ENCODE results near the gene ALDH9A1.

Gene ALDH9A1

DNA sequence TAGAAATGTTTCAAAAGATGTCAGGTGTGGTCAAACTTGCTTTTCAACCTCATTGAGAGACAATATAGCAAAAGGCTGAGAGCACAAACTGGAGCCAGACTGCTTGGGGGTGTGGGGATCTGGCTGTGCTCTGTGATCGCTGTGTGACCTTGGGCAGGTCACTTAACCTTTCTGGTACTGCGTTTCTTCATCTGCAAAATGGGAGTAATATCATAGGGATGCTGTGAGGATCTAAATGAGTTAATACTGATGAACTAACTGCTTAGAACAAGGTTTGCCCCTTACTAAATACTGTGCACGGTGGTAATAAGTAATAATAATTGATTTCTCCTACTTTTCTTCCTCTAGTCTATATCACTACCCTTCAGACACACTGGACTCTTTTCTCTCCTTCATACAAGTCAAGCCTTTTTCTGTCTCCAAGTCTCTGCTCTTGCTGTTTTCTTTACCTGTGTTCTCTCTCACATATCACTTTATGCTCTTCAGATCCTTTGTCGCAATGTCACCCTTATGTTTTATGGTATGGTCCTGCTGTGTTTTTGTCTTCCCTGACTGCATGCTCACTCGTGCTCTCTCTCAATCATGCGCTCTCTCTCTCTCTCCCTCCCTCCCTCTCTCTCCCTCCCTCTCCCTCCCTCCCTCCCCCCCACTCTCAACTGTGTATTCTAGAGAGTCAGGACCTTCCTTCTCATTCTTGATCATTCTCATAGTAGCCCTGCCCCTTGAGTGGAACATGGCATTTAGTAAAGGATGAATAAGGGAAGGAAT lies 64.0 kb downstream of the ALDH9A1 start:
- TF ChIP-seq YY1 (IDR thresholded peaks at IDR 0.05; ENCODE audit: low read depth) (no peak), TCF12 (IDR thresholded peaks at IDR 0.05; ENCODE audit: low read depth) (no peak), FOXM1 (IDR thresholded peaks at IDR 0.05; ENCODE audit: borderline replicate concordance, low read depth) (no peak), TEAD4 (IDR thresholded peaks at IDR 0.05) (no peak), TAF1 (IDR thresholded peaks at IDR 0.05; ENCODE audit: low read depth) (no peak)
- TF ChIP-seq, protein P1, sequence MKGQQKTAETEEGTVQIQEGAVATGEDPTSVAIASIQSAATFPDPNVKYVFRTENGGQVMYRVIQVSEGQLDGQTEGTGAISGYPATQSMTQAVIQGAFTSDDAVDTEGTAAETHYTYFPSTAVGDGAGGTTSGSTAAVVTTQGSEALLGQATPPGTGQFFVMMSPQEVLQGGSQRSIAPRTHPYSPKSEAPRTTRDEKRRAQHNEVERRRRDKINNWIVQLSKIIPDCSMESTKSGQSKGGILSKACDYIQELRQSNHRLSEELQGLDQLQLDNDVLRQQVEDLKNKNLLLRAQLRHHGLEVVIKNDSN (IDR thresholded peaks at IDR 0.05) = no peak

DNA sequence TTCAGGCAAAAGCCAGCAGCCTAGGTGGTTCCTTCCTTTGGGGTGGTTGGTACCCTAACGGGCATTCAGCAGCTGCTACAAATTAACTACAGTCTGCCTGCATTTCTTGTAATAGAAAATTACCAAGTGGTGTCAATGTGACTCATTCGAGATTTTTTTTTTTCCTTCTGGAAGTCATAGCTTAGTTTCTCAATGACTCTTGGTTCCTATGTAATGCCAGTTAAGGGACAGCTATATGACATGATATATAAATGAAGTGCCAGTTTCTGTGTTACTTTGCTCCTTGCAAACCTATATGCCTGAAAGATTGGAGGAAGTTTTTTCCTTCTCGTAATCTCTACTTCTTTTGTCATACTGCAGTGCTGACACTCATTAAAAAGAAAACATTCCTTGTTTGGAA lies 64.7 kb downstream of the ALDH9A1 start:
- TF ChIP-seq NFIC (IDR thresholded peaks at IDR 0.05) = no peak
- TF ChIP-seq ZBTB7A (IDR thresholded peaks at IDR 0.05; ENCODE audit: low read depth) = no peak
- TF ChIP-seq FOXM1 (IDR thresholded peaks at IDR 0.05; ENCODE audit: borderline replicate concordance, low read depth) = no peak

DNA sequence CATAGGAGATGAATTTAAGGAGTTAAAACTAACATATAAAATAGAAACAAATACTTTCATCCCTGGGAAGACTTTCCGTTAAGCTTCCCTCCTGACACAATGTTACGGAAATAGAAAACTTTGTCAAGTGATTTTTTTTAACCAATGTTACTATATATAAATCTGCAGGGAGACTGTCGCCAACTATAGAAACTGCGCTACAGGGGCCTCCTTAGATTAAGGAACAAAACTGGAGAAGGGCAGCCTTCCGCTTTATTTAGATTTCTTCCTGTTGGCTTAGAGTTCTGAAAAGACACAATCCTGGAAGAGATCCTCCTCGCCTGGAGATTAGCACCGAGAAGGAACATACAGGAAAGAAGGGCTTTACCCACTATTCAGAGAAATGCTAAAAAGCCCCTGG lies 65.9 kb downstream of the ALDH9A1 start:
- TF ChIP-seq NFIC (IDR thresholded peaks at IDR 0.05) = no peak
- TF ChIP-seq CEBPB (IDR thresholded peaks at IDR 0.05) = no peak
- no peak for TF ChIP-seq TEAD4 (IDR thresholded peaks at IDR 0.05)
- no peak for TF ChIP-seq YY1 (IDR thresholded peaks at IDR 0.05; ENCODE audit: low read depth)
- no peak for TF ChIP-seq ZBTB7A (IDR thresholded peaks at IDR 0.05; ENCODE audit: low read depth)
- no peak for TF ChIP-seq EP300 (IDR thresholded peaks at IDR 0.05; ENCODE audit: borderline replicate concordance)
- TF ChIP-seq, protein P2, sequence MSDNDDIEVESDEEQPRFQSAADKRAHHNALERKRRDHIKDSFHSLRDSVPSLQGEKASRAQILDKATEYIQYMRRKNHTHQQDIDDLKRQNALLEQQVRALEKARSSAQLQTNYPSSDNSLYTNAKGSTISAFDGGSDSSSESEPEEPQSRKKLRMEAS (IDR thresholded peaks at IDR 0.05) = no peak

DNA sequence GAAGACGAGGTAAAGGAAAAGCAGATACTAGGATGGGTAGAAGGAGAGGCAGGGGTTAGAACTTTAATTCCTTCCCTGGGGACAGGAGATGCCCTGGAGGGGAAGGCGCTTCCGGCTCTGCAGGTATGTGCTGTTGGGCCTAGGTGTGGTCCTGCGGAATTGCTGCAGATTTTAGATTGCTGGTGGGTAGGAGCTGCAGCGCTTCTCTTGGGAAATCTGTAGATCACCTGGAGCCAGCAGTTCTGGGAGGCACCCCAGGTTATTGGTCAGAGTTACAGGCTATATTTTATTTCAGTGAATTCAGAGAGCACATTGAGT lies 66.3 kb downstream of the ALDH9A1 start:
- TF ChIP-seq NFIC (IDR thresholded peaks at IDR 0.05) = no peak
- no peak for TF ChIP-seq EP300 (IDR thresholded peaks at IDR 0.05; ENCODE audit: borderline replicate concordance)
- no peak for TF ChIP-seq ZBTB7A (IDR thresholded peaks at IDR 0.05; ENCODE audit: low read depth)

DNA sequence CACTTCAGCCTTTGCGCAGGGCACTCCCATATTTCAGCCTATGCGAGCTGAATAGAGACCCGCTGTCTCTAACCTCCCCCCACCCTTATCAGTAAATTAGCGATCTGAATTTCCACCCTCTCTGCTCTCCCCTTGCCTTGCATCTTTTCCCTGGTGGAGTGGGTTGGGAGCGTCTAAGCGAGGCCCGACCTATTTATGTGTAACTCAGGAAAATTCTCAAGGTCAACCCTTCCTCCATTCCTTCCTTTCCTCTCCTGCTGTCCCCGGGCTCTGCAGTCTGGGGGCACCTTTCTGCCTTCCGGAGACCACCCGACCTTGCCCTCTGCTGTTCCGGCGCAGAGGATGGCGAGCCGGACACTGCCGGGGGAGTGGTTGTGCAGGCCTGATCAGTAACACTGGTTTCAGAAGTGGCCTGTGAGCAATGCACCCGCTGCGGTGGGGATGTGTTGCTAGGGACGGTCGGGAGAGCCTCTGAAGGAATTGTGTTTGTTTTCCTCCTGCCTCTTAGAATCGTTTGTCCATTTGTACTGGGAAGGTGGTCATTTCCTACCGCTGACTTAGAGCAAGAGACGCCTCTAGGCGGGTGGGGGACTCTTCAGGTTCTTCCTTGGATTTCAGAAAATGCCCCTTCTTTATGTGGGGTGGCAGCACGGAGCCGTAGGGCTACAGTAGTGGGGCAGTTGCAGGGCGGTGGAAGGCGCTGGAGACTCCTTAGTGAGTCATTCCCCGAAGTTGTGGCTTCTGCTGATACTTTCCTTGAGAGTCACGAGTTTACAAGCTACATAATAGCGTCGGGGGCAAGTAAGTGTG lies 66.8 kb downstream of the ALDH9A1 start:
- no peak for TF ChIP-seq YY1 (IDR thresholded peaks at IDR 0.05; ENCODE audit: low read depth)
- TF ChIP-seq EP300 (IDR thresholded peaks at IDR 0.05; ENCODE audit: borderline replicate concordance) = no peak
- TF ChIP-seq, protein P1 (IDR thresholded peaks at IDR 0.05) = no peak
- no peak for TF ChIP-seq TAF1 (IDR thresholded peaks at IDR 0.05; ENCODE audit: low read depth)
- TF ChIP-seq FOXM1 (IDR thresholded peaks at IDR 0.05; ENCODE audit: borderline replicate concordance, low read depth) = no peak
- TF ChIP-seq ZBTB7A (IDR thresholded peaks at IDR 0.05; ENCODE audit: low read depth) = no peak
- TF ChIP-seq, protein P3, sequence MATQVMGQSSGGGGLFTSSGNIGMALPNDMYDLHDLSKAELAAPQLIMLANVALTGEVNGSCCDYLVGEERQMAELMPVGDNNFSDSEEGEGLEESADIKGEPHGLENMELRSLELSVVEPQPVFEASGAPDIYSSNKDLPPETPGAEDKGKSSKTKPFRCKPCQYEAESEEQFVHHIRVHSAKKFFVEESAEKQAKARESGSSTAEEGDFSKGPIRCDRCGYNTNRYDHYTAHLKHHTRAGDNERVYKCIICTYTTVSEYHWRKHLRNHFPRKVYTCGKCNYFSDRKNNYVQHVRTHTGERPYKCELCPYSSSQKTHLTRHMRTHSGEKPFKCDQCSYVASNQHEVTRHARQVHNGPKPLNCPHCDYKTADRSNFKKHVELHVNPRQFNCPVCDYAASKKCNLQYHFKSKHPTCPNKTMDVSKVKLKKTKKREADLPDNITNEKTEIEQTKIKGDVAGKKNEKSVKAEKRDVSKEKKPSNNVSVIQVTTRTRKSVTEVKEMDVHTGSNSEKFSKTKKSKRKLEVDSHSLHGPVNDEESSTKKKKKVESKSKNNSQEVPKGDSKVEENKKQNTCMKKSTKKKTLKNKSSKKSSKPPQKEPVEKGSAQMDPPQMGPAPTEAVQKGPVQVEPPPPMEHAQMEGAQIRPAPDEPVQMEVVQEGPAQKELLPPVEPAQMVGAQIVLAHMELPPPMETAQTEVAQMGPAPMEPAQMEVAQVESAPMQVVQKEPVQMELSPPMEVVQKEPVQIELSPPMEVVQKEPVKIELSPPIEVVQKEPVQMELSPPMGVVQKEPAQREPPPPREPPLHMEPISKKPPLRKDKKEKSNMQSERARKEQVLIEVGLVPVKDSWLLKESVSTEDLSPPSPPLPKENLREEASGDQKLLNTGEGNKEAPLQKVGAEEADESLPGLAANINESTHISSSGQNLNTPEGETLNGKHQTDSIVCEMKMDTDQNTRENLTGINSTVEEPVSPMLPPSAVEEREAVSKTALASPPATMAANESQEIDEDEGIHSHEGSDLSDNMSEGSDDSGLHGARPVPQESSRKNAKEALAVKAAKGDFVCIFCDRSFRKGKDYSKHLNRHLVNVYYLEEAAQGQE (IDR thresholded peaks at IDR 0.05; ENCODE audit: low read depth) = no peak
- TF ChIP-seq CREB1 (IDR thresholded peaks at IDR 0.05; ENCODE audit: low read depth) = no peak
- no peak for TF ChIP-seq TEAD4 (IDR thresholded peaks at IDR 0.05)

DNA sequence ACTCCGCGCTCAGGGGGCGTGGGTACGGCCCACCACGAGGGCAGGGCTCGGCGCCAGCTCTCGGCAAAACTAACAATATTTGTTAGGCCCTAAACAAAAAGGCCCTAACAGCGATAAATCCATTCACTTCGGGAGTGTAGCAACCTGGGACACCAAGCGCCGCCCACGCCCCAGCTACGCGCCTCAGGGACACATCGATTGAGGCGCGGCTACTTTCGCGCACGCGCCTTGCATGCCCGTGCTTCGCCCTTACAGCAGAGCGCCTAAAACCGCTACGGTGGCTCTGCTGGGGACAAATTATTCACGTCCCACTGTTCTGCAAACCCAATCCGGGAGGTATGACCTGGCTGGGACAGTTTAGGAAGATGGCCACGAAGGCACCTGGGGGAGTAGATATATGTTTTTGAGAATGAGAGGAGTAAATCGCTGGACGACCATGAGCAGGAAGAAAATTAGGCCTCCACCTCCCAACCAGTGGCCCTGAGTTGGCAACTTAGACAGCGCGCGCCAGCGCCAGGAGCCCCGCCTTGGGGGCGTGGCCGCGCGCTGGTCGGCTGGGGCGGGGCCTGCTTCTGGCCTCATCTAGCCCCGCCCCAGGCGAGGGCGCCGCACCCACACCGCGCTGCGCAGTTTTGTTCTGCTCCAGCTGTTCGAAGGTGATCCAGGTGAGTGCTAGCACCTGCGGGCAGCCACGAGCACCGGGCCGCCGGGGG lies 67.6 kb downstream of the ALDH9A1 start, which contains the start of gene MGST3:
MGST3 (plus strand) TSS at position 606 of the 713 bp plus-strand sequence. CDS start 18,614 bp downstream, outside the sequence.
- 0 out of 2 replicates have a peak, but pooled peaks have one; percentile 43 for TF ChIP-seq FOXM1 (IDR thresholded peaks at IDR 0.05; ENCODE audit: borderline replicate concordance, low read depth)
- TF ChIP-seq TCF12 (IDR thresholded peaks at IDR 0.05; ENCODE audit: low read depth) = peak; percentile 54; the same call in 1 of the 2 replicates
- TF ChIP-seq CREB1 (IDR thresholded peaks at IDR 0.05; ENCODE audit: low read depth) = 0 out of 2 replicates have a peak, but pooled peaks have one; percentile 10
- TF ChIP-seq, protein P2 (IDR thresholded peaks at IDR 0.05) = peak; percentile 84
- no peak for TF ChIP-seq ZBTB7A (IDR thresholded peaks at IDR 0.05; ENCODE audit: low read depth)
- TF ChIP-seq, protein P3 (IDR thresholded peaks at IDR 0.05; ENCODE audit: low read depth) = no peak
- peak; percentile 44; the same call in 1 of the 2 replicates for TF ChIP-seq TAF1 (IDR thresholded peaks at IDR 0.05; ENCODE audit: low read depth)
- 0 out of 2 replicates have a peak, but pooled peaks have one; percentile 13 for TF ChIP-seq NFIC (IDR thresholded peaks at IDR 0.05)
- no peak; the same call in 1 of the 2 replicates for TF ChIP-seq EP300 (IDR thresholded peaks at IDR 0.05; ENCODE audit: borderline replicate concordance)
- peak; percentile 52; the same call in 1 of the 2 replicates for TF ChIP-seq YY1 (IDR thresholded peaks at IDR 0.05; ENCODE audit: low read depth)
- peak; percentile 90 for TF ChIP-seq EGR1 (IDR thresholded peaks at IDR 0.05)
- TF ChIP-seq, protein P1 (IDR thresholded peaks at IDR 0.05) = peak; percentile 1; the same call in 1 of the 2 replicates
- 0 out of 2 replicates have a peak, but pooled peaks have one; percentile 4 for TF ChIP-seq CEBPB (IDR thresholded peaks at IDR 0.05)

Measured in Ishikawa (cell line).